ENCODE measurements around the gene KIAA1671.

Gene KIAA1671

GRCh38 chr22:25148149-25148691 is 195.7 kb downstream of the KIAA1671 start:
- DNase-seq (ENCODE audit: low read depth), result peak; percentile 68
- TF ChIP-seq CTCF (IDR thresholded peaks at IDR 0.05; ENCODE audit: control insufficient read depth, extremely low read depth, insufficient read depth), result no peak
- no peak overlapping the region for H3K4me3 ChIP-seq (ENCODE audit: low read depth, low read length)

GRCh38 chr22:25149014-25149413 is 196.5 kb downstream of the KIAA1671 start:
- no peak for TF ChIP-seq CTCF (IDR thresholded peaks at IDR 0.05; ENCODE audit: control insufficient read depth, extremely low read depth, insufficient read depth)
- no peak overlapping the region for H3K4me3 ChIP-seq (ENCODE audit: low read depth, low read length)
- DNase-seq (ENCODE audit: low read depth), result no peak

GRCh38 chr22:25153961-25154666 is 201.6 kb downstream of the KIAA1671 start:
- DNase-seq (ENCODE audit: low read depth), result peak; percentile 83
- no peak overlapping the region for H3K4me3 ChIP-seq (ENCODE audit: low read depth, low read length)
- TF ChIP-seq CTCF (IDR thresholded peaks at IDR 0.05; ENCODE audit: control insufficient read depth, extremely low read depth, insufficient read depth), result no peak

GRCh38 chr22:25154667-25154999 is 202.1 kb downstream of the KIAA1671 start:
- TF ChIP-seq CTCF (IDR thresholded peaks at IDR 0.05; ENCODE audit: control insufficient read depth, extremely low read depth, insufficient read depth), result no peak
- no peak overlapping the region for H3K4me3 ChIP-seq (ENCODE audit: low read depth, low read length)
- DNase-seq (ENCODE audit: low read depth), result no peak

GRCh38 chr22:25156736-25157135 is 204.2 kb downstream of the KIAA1671 start:
- no peak for DNase-seq (ENCODE audit: low read depth)
- H3K4me3 ChIP-seq (ENCODE audit: low read depth, low read length), result no peak overlapping the region
- TF ChIP-seq CTCF (IDR thresholded peaks at IDR 0.05; ENCODE audit: control insufficient read depth, extremely low read depth, insufficient read depth), result no peak

GRCh38 chr22:25159028-25159427 is 206.5 kb downstream of the KIAA1671 start:
- no peak overlapping the region for H3K4me3 ChIP-seq (ENCODE audit: low read depth, low read length)
- DNase-seq (ENCODE audit: low read depth), result no peak
- TF ChIP-seq CTCF (IDR thresholded peaks at IDR 0.05; ENCODE audit: control insufficient read depth, extremely low read depth, insufficient read depth), result no peak
